Adrenal gland (tissue), 12 donors: Measurements from ENCODE around the gene PBRM1. TPM values are rescaled to one million over a fixed set of nuclear protein-coding genes. Genes with fewer than 3 reads are reported as not detected.

ENCODE experiments used
- DNase-seq, 7 donors: peaks; one replicate each; pipeline ENCODE4 v3.0.0-alpha.2; 2019 to 2020
- H3K27ac ChIP-seq, 5 donors: fragments of 200-600 bp; sonication (generic) in 4 of 5; 1 replicate in 3 of 5; 2 replicates in 2 of 5; pipeline versions ENCODE4 v1.5.1 to v1.8.0; 2016 to 2020; ENCODE audit warnings: mild to moderate bottlenecking in 1 of 5
- H3K27me3 ChIP-seq: fragments of 200-600 bp; 2 replicates; pipeline ENCODE4 v1.8.0; 2021
- H3K36me3 ChIP-seq, 2 donors: fragments of 200-600 bp; replicated peaks in 1 of 2; 1 replicate in 1 of 2; 2 replicates in 1 of 2; pipeline versions ENCODE4 v1.5.1 to v1.8.0; 2018 to 2022
- H3K4me1 ChIP-seq, 2 donors: fragments of 200-600 bp; replicated peaks in 1 of 2; 1 replicate in 1 of 2; 2 replicates in 1 of 2; pipeline versions ENCODE4 v1.5.1 to v1.8.0; 2018 to 2021
- H3K4me3 ChIP-seq, 4 donors: fragments of 200-600 bp; sonication (generic) in 3 of 4; one replicate each; pipeline ENCODE4 v1.5.1; 2016 to 2018
- H3K9me3 ChIP-seq, 3 donors: fragments of 200-600 bp; sonication (generic) in 1 of 3; replicated peaks in 1 of 3; 1 replicate in 2 of 3; 2 replicates in 1 of 3; pipeline versions ENCODE4 v1.5.1 to v1.8.0; 2016 to 2021
- POLR2A ChIP-seq, 2 donors: fragments of 450-650 bp; IDR thresholded peaks; one replicate each; pipeline ENCODE4 v1.6.1; 2017; ENCODE audit warnings: antibody characterized with exemption in 2 of 2, mild to moderate bottlenecking in 2 of 2, moderate library complexity in 1 of 2
- WGBS, 4 donors: extraction: QIAGEN DNeasy Blood & Tissue Kit in 2 of 4; methylation state at CpG; one replicate each; pipeline versions ENCODE4 v1.1.5 to v1.1.7; 2013 to 2017; 5-methylcytosine and 5-hydroxymethylcytosine counted together
- intact Hi-C, 2 donors: fragments of 100-400 bp; cut with DNase I; formaldehyde crosslinking; loops; one replicate each; pipeline versions ENCODE4 v1.14.1 to v1.15.0; 2022 to 2023
- polyA plus RNA-seq, 3 donors: library from polyadenylated mRNA; stranded (reverse); fragments of 200-250 nt in 2 of 3; fragments of 350-450 nt in 1 of 3; fragmentation: Illumina TruSeq in 1 of 3; extraction: RNeasy Lipid Tissue Mini Kit (QIAGEN cat#74804) in 1 of 3; gene quantifications; one replicate each; pipeline ENCODE4 v1.2.3, GENCODE V29; 2013 to 2014
- total RNA-seq, 9 donors: library from RNA; depleted of rRNA in 4 of 9; stranded (reverse); fragments of >200 nt in 4 of 9; fragments of 120-200 nt in 1 of 9; fragmentation: NEBNext Ultra II Directional in 1 of 9; extraction: Animal tissue kit (Norgen Biotek cat#: 25700) in 1 of 9; gene quantifications; one replicate each; pipeline versions ENCODE4 v1.1.0 to v1.2.4, GENCODE V29; 2013 to 2023
- TF ChIP-seq, protein P1 (sequence below), 6 experiments: fragments of 450-650 bp in 4 of 6; fragments of 200-600 bp in 2 of 6; sonication (generic) in 1 of 6; IDR thresholded peaks; 1 replicate in 5 of 6; 2 replicates in 1 of 6; pipeline versions ENCODE4 v1.5.1 to v1.8.0; 2016 to 2021; ENCODE audit warnings: antibody characterized with exemption in 6 of 6, mild to moderate bottlenecking in 2 of 6, moderate library complexity in 1 of 6
- donor health status: healthy with polysubstance abuse.
- donor health status: Bipolar disorder and iron deficiency.
- donor health status: DM: yes; HTN: yes; CAD: no.
- donor health status: DM: no; HTN: no; CAD: no.
- donor health status: DM: no; HTN: no; CAD: no.
- donor health status: DM: yes; HTN: yes; CAD: no.

Gene PBRM1
- total and polyA plus RNA-seq, 12 donors = 4.2 to 108 (median 47.5) TPM

DNA sequence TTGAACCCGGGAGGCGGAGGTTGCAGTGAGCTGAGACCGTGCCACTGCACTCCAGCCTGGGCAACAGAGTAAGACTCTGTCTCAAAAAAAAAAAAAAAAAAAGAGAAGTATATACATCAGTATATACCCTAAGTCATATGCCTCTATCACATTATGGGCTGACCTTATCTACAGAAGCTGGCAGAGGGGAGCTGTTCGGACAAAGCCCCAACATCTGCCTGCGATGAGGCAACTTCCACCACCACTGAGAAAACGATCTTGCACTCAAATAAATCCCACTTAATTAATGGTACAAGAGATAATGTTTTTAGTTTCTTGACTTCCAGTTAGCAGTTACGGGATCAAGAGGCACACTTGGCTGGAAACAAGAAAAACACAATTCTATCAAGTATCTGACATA is 17.6 kb upstream of the PBRM1 start:
- Histone ChIP-seq H3K36me3 (peaks cover 0 to 15% of the 10 kb centered on the region in 2 donors), H3K27me3 (no peaks in the 10 kb centered on the region), H3K9me3 (no peaks in the 10 kb centered on the region), H3K4me1 (peaks cover 33 to 57% of the 10 kb centered on the region in 2 donors), H3K27ac (peak overlapping the region in 3 of 5 donors; percentile 82 to 88 (median 88)), H3K4me3 (no peak overlapping the region)
- intact Hi-C loops = no loop called here
- no peak for DNase-seq
- WGBS, 4 donors = 70 to 76% (median 73%) methylated on average over 7 of the region's 7 CpGs
- TF ChIP-seq, protein P1, sequence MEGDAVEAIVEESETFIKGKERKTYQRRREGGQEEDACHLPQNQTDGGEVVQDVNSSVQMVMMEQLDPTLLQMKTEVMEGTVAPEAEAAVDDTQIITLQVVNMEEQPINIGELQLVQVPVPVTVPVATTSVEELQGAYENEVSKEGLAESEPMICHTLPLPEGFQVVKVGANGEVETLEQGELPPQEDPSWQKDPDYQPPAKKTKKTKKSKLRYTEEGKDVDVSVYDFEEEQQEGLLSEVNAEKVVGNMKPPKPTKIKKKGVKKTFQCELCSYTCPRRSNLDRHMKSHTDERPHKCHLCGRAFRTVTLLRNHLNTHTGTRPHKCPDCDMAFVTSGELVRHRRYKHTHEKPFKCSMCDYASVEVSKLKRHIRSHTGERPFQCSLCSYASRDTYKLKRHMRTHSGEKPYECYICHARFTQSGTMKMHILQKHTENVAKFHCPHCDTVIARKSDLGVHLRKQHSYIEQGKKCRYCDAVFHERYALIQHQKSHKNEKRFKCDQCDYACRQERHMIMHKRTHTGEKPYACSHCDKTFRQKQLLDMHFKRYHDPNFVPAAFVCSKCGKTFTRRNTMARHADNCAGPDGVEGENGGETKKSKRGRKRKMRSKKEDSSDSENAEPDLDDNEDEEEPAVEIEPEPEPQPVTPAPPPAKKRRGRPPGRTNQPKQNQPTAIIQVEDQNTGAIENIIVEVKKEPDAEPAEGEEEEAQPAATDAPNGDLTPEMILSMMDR (IDR thresholded peaks at IDR 0.05) = no peak
- TF ChIP-seq POLR2A (IDR thresholded peaks at IDR 0.05) = no peak

DNA sequence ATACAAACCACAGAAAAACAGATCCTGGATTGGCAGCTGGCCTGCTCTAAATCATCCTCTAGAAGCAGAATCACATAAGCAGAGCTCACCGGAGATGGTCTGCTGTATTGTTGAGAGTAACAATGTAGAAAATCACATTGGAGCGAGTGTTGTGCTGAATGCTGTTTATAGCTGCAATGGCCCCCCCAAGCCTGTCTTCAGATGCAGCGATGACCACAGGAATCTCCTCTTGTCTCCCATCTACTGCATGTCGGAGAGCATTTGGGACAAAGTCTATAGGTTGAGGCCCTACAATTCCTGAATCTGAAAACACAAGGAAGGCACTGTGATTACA is 11.9 kb upstream of the PBRM1 start:
- H3K27ac ChIP-seq = no peak overlapping the region
- intact Hi-C loops = loop anchor here in 1 of 2 donors (10.0 kb wide), 1 partner anchor 223 kb away; no protein-coding TSS in a partner anchor
- peaks cover 5 to 17% of the 10 kb centered on the region in 2 donors for H3K4me1 ChIP-seq
- H3K4me3 ChIP-seq = no peak overlapping the region
- 91 to 95% (median 92%) methylated on average over 4 of the region's 4 CpGs for WGBS, 4 donors
- peaks cover 0 to 64% of the 10 kb centered on the region in 2 donors for H3K36me3 ChIP-seq
- H3K27me3 ChIP-seq = no peaks in the 10 kb centered on the region
- no peaks in the 10 kb centered on the region for H3K9me3 ChIP-seq
- no peak for TF ChIP-seq POLR2A (IDR thresholded peaks at IDR 0.05)
- TF ChIP-seq, protein P1 (IDR thresholded peaks at IDR 0.05) = no peak
- no peak for DNase-seq

DNA sequence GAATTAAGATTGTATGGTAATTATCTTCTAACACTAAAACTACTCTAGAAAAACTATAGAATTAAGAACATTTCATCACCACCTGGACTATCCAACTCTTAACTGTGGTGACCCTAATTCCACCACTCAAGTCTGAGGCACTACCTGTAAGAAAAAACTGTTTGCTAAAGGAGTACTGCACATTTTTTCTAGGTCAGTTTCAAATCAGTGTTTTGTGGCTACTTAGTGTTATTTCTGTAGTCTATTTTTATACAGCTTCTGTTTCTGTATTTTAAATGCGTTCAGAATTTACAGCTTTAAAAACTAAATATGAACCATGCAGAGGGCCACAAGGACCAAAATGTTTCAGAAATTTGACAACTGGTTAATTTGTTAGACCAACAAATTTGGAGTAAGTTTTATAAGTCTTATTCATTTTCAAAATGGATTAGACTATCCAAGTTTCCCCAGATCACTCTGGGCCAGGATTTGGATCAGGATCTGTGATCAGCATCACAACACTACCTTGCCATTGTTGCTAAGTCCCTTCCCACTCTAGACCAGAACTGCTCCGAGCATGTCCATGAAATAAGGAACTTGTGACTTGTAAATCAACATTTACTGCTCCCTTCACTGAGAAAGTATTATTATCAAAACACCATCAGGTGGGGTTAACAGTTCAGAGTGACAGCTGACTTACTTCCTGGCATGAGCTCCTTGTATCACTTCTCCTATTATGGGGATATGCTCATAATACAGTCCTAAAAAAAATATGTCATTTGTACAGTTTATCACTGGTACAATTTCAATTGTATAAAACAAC is 11.3 kb upstream of the PBRM1 start:
- 79 to 86% (median 81%) methylated on average over 2 of the region's 2 CpGs for WGBS, 4 donors
- intact Hi-C loops = loop anchor here in 1 of 2 donors (10.0 kb wide), 1 partner anchor 222 kb away; no protein-coding TSS in a partner anchor

More for the DNA sequence above, 11.3 kb upstream of the PBRM1 start:
- peaks cover 4 to 11% of the 10 kb centered on the region in 2 donors for H3K4me1 ChIP-seq
- no peak overlapping the region for H3K27ac ChIP-seq
- no peak for DNase-seq
- H3K4me3 ChIP-seq = no peak overlapping the region
- no peaks in the 10 kb centered on the region for H3K27me3 ChIP-seq
- H3K36me3 ChIP-seq = peaks cover 0 to 69% of the 10 kb centered on the region in 2 donors
- no peaks in the 10 kb centered on the region for H3K9me3 ChIP-seq
- TF ChIP-seq POLR2A (IDR thresholded peaks at IDR 0.05) = no peak
- TF ChIP-seq, protein P1 (IDR thresholded peaks at IDR 0.05) = no peak
